SKM-1 (cell line): ENCODE results near the gene GPR148.

Experiments
- DNase-seq: peaks from one replicate; lab custom pipeline; 2025; ENCODE audit not compliant: unreplicated experiment; lab: John Stamatoyannopoulos, UW

Gene GPR148

GRCh38 chr2:130768191-130768855 is 39.5 kb downstream of the GPR148 start:
- DNase-seq, result no peak

- no peak for DNase-seq
Observed at GRCh38 chr2:130769343-130769907, 40.6 kb downstream of the GPR148 start.

- no peak for DNase-seq
Observed at GRCh38 chr2:130776550-130776949, 47.7 kb downstream of the GPR148 start.

GRCh38 chr2:130778781-130779180 is 49.9 kb downstream of the GPR148 start:
- no peak for DNase-seq
